ENCODE measurements around the gene DHH.

DNA sequence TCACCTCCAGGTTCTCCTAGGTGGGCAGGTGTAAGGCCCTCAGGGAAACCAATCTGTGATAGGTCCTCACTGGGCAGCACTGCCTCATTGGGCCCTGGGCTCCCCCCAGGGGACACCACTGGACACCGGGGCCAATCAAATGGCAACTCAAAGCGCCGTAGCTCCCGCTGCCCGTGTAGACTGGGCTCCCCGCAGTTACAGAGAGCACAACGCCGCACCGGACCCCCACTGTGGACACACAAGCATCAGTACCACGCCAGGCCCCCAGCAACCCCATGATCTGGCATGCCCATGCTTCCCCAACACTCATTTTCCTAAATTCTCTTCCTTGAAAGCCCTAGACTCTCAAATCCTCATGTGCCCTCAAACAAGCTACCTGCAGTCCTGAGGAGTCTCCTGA lies 40.1 kb downstream of the DHH start:
- TF ChIP-seq, protein P1, sequence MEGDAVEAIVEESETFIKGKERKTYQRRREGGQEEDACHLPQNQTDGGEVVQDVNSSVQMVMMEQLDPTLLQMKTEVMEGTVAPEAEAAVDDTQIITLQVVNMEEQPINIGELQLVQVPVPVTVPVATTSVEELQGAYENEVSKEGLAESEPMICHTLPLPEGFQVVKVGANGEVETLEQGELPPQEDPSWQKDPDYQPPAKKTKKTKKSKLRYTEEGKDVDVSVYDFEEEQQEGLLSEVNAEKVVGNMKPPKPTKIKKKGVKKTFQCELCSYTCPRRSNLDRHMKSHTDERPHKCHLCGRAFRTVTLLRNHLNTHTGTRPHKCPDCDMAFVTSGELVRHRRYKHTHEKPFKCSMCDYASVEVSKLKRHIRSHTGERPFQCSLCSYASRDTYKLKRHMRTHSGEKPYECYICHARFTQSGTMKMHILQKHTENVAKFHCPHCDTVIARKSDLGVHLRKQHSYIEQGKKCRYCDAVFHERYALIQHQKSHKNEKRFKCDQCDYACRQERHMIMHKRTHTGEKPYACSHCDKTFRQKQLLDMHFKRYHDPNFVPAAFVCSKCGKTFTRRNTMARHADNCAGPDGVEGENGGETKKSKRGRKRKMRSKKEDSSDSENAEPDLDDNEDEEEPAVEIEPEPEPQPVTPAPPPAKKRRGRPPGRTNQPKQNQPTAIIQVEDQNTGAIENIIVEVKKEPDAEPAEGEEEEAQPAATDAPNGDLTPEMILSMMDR (IDR thresholded peaks at IDR 0.05; ENCODE audit: insufficient read depth, low read length) = no peak
- no peak for TF ChIP-seq GABPA (IDR thresholded peaks at IDR 0.05; ENCODE audit: low read depth)
- TF ChIP-seq, protein P2, sequence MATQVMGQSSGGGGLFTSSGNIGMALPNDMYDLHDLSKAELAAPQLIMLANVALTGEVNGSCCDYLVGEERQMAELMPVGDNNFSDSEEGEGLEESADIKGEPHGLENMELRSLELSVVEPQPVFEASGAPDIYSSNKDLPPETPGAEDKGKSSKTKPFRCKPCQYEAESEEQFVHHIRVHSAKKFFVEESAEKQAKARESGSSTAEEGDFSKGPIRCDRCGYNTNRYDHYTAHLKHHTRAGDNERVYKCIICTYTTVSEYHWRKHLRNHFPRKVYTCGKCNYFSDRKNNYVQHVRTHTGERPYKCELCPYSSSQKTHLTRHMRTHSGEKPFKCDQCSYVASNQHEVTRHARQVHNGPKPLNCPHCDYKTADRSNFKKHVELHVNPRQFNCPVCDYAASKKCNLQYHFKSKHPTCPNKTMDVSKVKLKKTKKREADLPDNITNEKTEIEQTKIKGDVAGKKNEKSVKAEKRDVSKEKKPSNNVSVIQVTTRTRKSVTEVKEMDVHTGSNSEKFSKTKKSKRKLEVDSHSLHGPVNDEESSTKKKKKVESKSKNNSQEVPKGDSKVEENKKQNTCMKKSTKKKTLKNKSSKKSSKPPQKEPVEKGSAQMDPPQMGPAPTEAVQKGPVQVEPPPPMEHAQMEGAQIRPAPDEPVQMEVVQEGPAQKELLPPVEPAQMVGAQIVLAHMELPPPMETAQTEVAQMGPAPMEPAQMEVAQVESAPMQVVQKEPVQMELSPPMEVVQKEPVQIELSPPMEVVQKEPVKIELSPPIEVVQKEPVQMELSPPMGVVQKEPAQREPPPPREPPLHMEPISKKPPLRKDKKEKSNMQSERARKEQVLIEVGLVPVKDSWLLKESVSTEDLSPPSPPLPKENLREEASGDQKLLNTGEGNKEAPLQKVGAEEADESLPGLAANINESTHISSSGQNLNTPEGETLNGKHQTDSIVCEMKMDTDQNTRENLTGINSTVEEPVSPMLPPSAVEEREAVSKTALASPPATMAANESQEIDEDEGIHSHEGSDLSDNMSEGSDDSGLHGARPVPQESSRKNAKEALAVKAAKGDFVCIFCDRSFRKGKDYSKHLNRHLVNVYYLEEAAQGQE (IDR thresholded peaks at IDR 0.05; ENCODE audit: insufficient replicate concordance, low read depth) = no peak

Data from HL-60 (cell line).